ENCODE results near the gene HOXA4. TPM values are rescaled to one million over a fixed set of nuclear protein-coding genes. Genes with fewer than 3 reads are reported as not detected.

Gene HOXA4
- total RNA-seq, 2 experiments from 2014 or later = not detected

- ChIA-PET CTCF (no interaction called here), POLR2A (no interaction called here)
- no peak for TF ChIP-seq CTCF (IDR thresholded peaks at IDR 0.05)
- Mint-ChIP-seq H3K9me3 (no peaks in the 10 kb centered on the region), H3K27ac (no peak overlapping the region), H3K27me3 (peaks cover 79% of the 10 kb centered on the region), H3K4me1 (ENCODE audit: low read depth) (no peaks in the 10 kb centered on the region), H3K36me3 (ENCODE audit: low read depth) (no peaks in the 10 kb centered on the region), H3K4me3 (no peak overlapping the region)
- H3K36me3 ChIP-seq (ENCODE audit: insufficient read depth, low read length) = no peaks in the 10 kb centered on the region
- intact Hi-C loops (cut with DNase I, micrococcal nuclease) = no loop called here
- no peak overlapping the region for H3K27ac ChIP-seq (ENCODE audit: low read depth in 1 of 2, low read length in 2 of 2)
- no peaks in the 10 kb centered on the region for H3K4me1 ChIP-seq (ENCODE audit: insufficient read depth, low read length)
- peaks cover 0 to 10% of the 10 kb centered on the region in 2 experiments for H3K9me3 ChIP-seq (ENCODE audit: control insufficient read depth in 1 of 2, insufficient read depth in 1 of 2, low read length in 2 of 2)
- no peak overlapping the region for H3K4me3 ChIP-seq (ENCODE audit: low read length)
- H3K27me3 ChIP-seq (ENCODE audit: control insufficient read depth in 1 of 2, insufficient read depth in 2 of 2, low read length in 2 of 2) = peaks cover 19 to 63% of the 10 kb centered on the region in 2 experiments
- ATAC-seq (ENCODE audit: poor library complexity) (no peak), DNase-seq (no peak)
Measured at GRCh38 chr7:27138985-27139333, 8.4 kb upstream of the HOXA4 start.

- ATAC-seq (ENCODE audit: poor library complexity) (no peak), DNase-seq (no peak)
- Mint-ChIP-seq H3K4me3 (no peak overlapping the region), H3K27ac (no peak overlapping the region), H3K36me3 (ENCODE audit: low read depth) (no peaks in the 10 kb centered on the region), H3K27me3 (peaks cover 81% of the 10 kb centered on the region), H3K4me1 (ENCODE audit: low read depth) (no peaks in the 10 kb centered on the region), H3K9me3 (no peaks in the 10 kb centered on the region)
- no peak for TF ChIP-seq CTCF (IDR thresholded peaks at IDR 0.05)
- H3K27me3 ChIP-seq (ENCODE audit: control insufficient read depth in 1 of 2, insufficient read depth in 2 of 2, low read length in 2 of 2) = peaks cover 19 to 60% of the 10 kb centered on the region in 2 experiments
- peaks cover 0 to 10% of the 10 kb centered on the region in 2 experiments for H3K9me3 ChIP-seq (ENCODE audit: control insufficient read depth in 1 of 2, insufficient read depth in 1 of 2, low read length in 2 of 2)
- no peak overlapping the region for H3K4me3 ChIP-seq (ENCODE audit: low read length)
- no peaks in the 10 kb centered on the region for H3K4me1 ChIP-seq (ENCODE audit: insufficient read depth, low read length)
- ChIA-PET CTCF (no interaction called here), POLR2A (no interaction called here)
- intact Hi-C loops (cut with DNase I, micrococcal nuclease) = no loop called here
- H3K36me3 ChIP-seq (ENCODE audit: insufficient read depth, low read length) = no peaks in the 10 kb centered on the region
- no peak overlapping the region for H3K27ac ChIP-seq (ENCODE audit: low read depth in 1 of 2, low read length in 2 of 2)
Measured at GRCh38 chr7:27138472-27138871, 7.9 kb upstream of the HOXA4 start.

- ATAC-seq (ENCODE audit: poor library complexity) = no peak
- H3K36me3 ChIP-seq (ENCODE audit: insufficient read depth, low read length) = no peaks in the 10 kb centered on the region
- no peak for TF ChIP-seq CTCF (IDR thresholded peaks at IDR 0.05)
- Mint-ChIP-seq H3K4me3 (no peak overlapping the region), H3K36me3 (ENCODE audit: low read depth) (no peaks in the 10 kb centered on the region), H3K27me3 (peaks cover 86% of the 10 kb centered on the region), H3K27ac (no peak overlapping the region), H3K4me1 (ENCODE audit: low read depth) (no peaks in the 10 kb centered on the region), H3K9me3 (no peaks in the 10 kb centered on the region)
- no peak overlapping the region for H3K4me3 ChIP-seq (ENCODE audit: low read length)
- ChIA-PET POLR2A (no interaction called here), CTCF (no interaction called here)
- intact Hi-C loops (cut with DNase I, micrococcal nuclease) = no loop called here
- DNase-seq = no peak
- no peaks in the 10 kb centered on the region for H3K4me1 ChIP-seq (ENCODE audit: insufficient read depth, low read length)
- H3K27me3 ChIP-seq (ENCODE audit: control insufficient read depth in 1 of 2, insufficient read depth in 2 of 2, low read length in 2 of 2) = peaks cover 19 to 65% of the 10 kb centered on the region in 2 experiments
- H3K27ac ChIP-seq (ENCODE audit: low read depth in 1 of 2, low read length in 2 of 2) = no peak overlapping the region
- H3K9me3 ChIP-seq (ENCODE audit: control insufficient read depth in 1 of 2, insufficient read depth in 1 of 2, low read length in 2 of 2) = peaks cover 0 to 9% of the 10 kb centered on the region in 2 experiments
Measured at GRCh38 chr7:27137640-27138315, 7.2 kb upstream of the HOXA4 start.

Measured in CD4-positive, alpha-beta T cell (primary cell).